DND-41 (cell line): ENCODE results near the gene RBFOX2.

Source experiments
- ATAC-seq: fragments of 200-7000 bp; cut with Tn5 transposase; 3 replicates; pipeline ENCODE4 v1.9.1; 2021; ENCODE audit warnings: low read depth; ENCODE audit not compliant: insufficient read depth
- DNase-seq: peaks from one replicate; pipeline ENCODE4 v3.0.0-alpha.2; 2020
- H2AFZ ChIP-seq: 2 replicates; pipeline ENCODE4 v1.6.0; 2012; ENCODE audit warnings: low read depth, low read length
- H3K27ac ChIP-seq: 2 replicates; pipeline ENCODE4 v1.5.1; 2012; ENCODE audit warnings: low read length, inconsistent platforms
- H3K27me3 ChIP-seq: fragments of 200-600 bp; sonication (generic); 2 replicates; pipeline ENCODE4 v1.6.0; 2012; ENCODE audit warnings: low read length, mild to moderate bottlenecking, inconsistent platforms; ENCODE audit not compliant: insufficient read depth, poor library complexity
- H3K36me3 ChIP-seq: 2 replicates; pipeline ENCODE4 v1.5.1; 2012; ENCODE audit warnings: low read length, inconsistent platforms; ENCODE audit not compliant: insufficient read depth
- H3K4me1 ChIP-seq: 2 replicates; pipeline ENCODE4 v1.5.1; 2012; ENCODE audit warnings: mild to moderate bottlenecking, low read length; ENCODE audit not compliant: insufficient read depth
- H3K4me2 ChIP-seq: 2 replicates; pipeline ENCODE4 v1.6.0; 2012; ENCODE audit warnings: mild to moderate bottlenecking, moderate library complexity, low read length, inconsistent platforms; ENCODE audit not compliant: insufficient read depth
- H3K4me3 ChIP-seq, 2 experiments: fragments of 200-600 bp in 1 of 2; shearing (Covaris generic) in 1 of 2; 2 replicates each; pipeline ENCODE4 v1.5.1; 2012 to 2016; ENCODE audit warnings: inconsistent platforms in 2 of 2, low read length in 2 of 2, mild to moderate bottlenecking in 2 of 2, low read depth in 1 of 2, moderate library complexity in 1 of 2
- H3K79me2 ChIP-seq: 2 replicates; pipeline ENCODE4 v1.6.0; 2012; ENCODE audit warnings: low read length, inconsistent platforms; ENCODE audit not compliant: insufficient read depth
- H3K9ac ChIP-seq: 2 replicates; pipeline ENCODE4 v1.6.0; 2012; ENCODE audit warnings: low read depth, mild to moderate bottlenecking, inconsistent platforms, low read length, moderate library complexity
- H3K9me3 ChIP-seq: 2 replicates; pipeline ENCODE4 v1.5.1; 2012; ENCODE audit warnings: low read length, moderate library complexity, mild to moderate bottlenecking, inconsistent platforms; ENCODE audit not compliant: insufficient read depth, severe bottlenecking
- H4K20me1 ChIP-seq: 2 replicates; pipeline ENCODE4 v1.6.0; 2012; ENCODE audit warnings: low read length; ENCODE audit not compliant: insufficient read depth
- EZH2 ChIP-seq: IDR thresholded peaks from 3 replicates; pipeline ENCODE4 v1.6.1; 2012; ENCODE audit warnings: borderline replicate concordance, low read depth, mild to moderate bottlenecking, moderate library complexity, low read length, inconsistent platforms; ENCODE audit not compliant: severe bottlenecking
- TF ChIP-seq, protein P1 (sequence below): IDR thresholded peaks from 2 replicates; pipeline ENCODE4 v1.5.1; 2012; ENCODE audit warnings: borderline replicate concordance, low read length, moderate library complexity, mild to moderate bottlenecking; ENCODE audit not compliant: poor library complexity, severe bottlenecking; ENCODE audit errors: extremely low read depth

The RBFOX2 gene

DNA sequence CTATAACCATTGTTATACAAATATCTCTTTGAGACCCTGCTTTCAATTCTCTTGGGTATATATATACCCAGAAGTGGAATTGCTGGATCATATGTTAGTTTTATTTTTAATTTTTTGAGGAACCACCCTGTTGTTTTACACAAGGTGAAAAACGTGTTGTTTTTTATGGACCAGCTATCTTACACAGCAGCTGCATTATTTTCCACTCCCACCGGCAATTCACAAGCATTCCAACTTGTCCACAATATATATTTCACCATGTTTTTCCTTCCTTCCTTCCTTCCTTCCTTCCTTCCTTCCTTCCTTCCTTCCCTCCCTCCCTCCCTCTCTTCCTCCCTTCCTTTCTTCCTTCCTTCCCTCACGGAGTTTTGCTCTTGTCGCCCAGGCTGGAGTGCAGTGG, 317.3 kb downstream of the RBFOX2 start:
- H3K79me2 ChIP-seq = no peaks in the 10 kb centered on the region
- no peak for TF ChIP-seq EZH2
- H3K9ac ChIP-seq = no peak overlapping the region
- H4K20me1 ChIP-seq = no peaks in the 10 kb centered on the region
- no peak overlapping the region for H3K27ac ChIP-seq
- H3K36me3 ChIP-seq = no peaks in the 10 kb centered on the region
- no peak overlapping the region for H3K4me3 ChIP-seq
- no peak for ATAC-seq
- no peak for DNase-seq
- no peaks in the 10 kb centered on the region for H3K9me3 ChIP-seq
- no peaks in the 10 kb centered on the region for H3K4me1 ChIP-seq
- H2AFZ ChIP-seq = no peak overlapping the region
- H3K27me3 ChIP-seq = no peaks in the 10 kb centered on the region
- no peak overlapping the region for H3K4me2 ChIP-seq

DNA sequence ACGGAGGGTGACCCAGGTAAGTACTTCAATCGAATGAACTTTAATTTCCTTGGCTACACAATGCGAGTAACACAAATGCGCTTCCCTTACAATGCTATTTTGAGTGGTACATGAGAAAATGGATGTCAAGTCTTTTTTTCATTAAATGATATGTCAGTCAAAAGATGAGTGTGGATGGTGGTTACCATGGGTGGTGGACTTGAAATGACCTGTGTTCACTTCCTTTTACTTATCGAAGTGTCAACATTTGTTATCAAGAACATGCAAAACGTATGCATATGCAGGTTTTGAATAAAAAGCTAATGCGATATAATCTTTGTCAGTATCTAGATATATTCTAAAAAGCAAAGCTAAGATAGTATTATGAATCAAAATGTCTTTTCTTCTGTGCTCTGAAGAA, 319.7 kb downstream of the RBFOX2 start:
- H3K79me2 ChIP-seq = no peaks in the 10 kb centered on the region
- DNase-seq = no peak

GRCh38 chr22:35708453-35708852, 320.2 kb downstream of the RBFOX2 start:
- DNase-seq (no peak), ATAC-seq (no peak)
- Histone ChIP-seq H3K36me3 (no peaks in the 10 kb centered on the region), H4K20me1 (no peaks in the 10 kb centered on the region), H3K9me3 (no peaks in the 10 kb centered on the region), H3K9ac (no peak overlapping the region), H3K27ac (no peak overlapping the region), H3K4me3 (no peak overlapping the region), H3K4me1 (no peaks in the 10 kb centered on the region), H3K27me3 (no peaks in the 10 kb centered on the region), H3K4me2 (no peak overlapping the region), H2AFZ (no peak overlapping the region), H3K79me2 (no peaks in the 10 kb centered on the region)
- TF ChIP-seq, protein P1, sequence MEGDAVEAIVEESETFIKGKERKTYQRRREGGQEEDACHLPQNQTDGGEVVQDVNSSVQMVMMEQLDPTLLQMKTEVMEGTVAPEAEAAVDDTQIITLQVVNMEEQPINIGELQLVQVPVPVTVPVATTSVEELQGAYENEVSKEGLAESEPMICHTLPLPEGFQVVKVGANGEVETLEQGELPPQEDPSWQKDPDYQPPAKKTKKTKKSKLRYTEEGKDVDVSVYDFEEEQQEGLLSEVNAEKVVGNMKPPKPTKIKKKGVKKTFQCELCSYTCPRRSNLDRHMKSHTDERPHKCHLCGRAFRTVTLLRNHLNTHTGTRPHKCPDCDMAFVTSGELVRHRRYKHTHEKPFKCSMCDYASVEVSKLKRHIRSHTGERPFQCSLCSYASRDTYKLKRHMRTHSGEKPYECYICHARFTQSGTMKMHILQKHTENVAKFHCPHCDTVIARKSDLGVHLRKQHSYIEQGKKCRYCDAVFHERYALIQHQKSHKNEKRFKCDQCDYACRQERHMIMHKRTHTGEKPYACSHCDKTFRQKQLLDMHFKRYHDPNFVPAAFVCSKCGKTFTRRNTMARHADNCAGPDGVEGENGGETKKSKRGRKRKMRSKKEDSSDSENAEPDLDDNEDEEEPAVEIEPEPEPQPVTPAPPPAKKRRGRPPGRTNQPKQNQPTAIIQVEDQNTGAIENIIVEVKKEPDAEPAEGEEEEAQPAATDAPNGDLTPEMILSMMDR = no peak

More for the DNA sequence above, 319.7 kb downstream of the RBFOX2 start:
- no peak for ATAC-seq
- no peak overlapping the region for H3K4me2 ChIP-seq
- H3K36me3 ChIP-seq = no peaks in the 10 kb centered on the region
- H2AFZ ChIP-seq = no peak overlapping the region
- no peaks in the 10 kb centered on the region for H3K4me1 ChIP-seq
- H3K9me3 ChIP-seq = no peaks in the 10 kb centered on the region
- H3K27ac ChIP-seq = no peak overlapping the region
- no peaks in the 10 kb centered on the region for H4K20me1 ChIP-seq
- H3K4me3 ChIP-seq = no peak overlapping the region
- no peaks in the 10 kb centered on the region for H3K27me3 ChIP-seq
- H3K9ac ChIP-seq = no peak overlapping the region
- no peak for TF ChIP-seq EZH2
- TF ChIP-seq, protein P1 = no peak

- no peak for TF ChIP-seq EZH2
- Histone ChIP-seq H3K4me1 (no peaks in the 10 kb centered on the region), H3K9ac (no peak overlapping the region), H3K36me3 (no peaks in the 10 kb centered on the region), H4K20me1 (no peaks in the 10 kb centered on the region), H3K4me3 (no peak overlapping the region), H3K27ac (no peak overlapping the region), H2AFZ (no peak overlapping the region), H3K9me3 (no peaks in the 10 kb centered on the region), H3K27me3 (no peaks in the 10 kb centered on the region), H3K4me2 (no peak overlapping the region), H3K79me2 (no peaks in the 10 kb centered on the region)
- DNase-seq (no peak), ATAC-seq (no peak)
Measured at GRCh38 chr22:35705141-35705540, 323.5 kb downstream of the RBFOX2 start.
